ENCODE results near the gene NDUFAB1.
"Not testable (repeated sequence)": the region's sequence is repeated elsewhere in the genome, so short reads cannot be mapped to it uniquely, and the experiment has no call there.

Gene NDUFAB1

GRCh38 chr16:23595951-23596720, at the start of gene NDUFAB1:
NDUFAB1 (minus strand) TSS chr16:23596316; CDS start chr16:23596290, 26 bp downstream.
- DNase-seq (ENCODE audit: low spot score): peak; percentile 91

GRCh38 chr16:23642246-23642774, 46.2 kb upstream of the NDUFAB1 start:
- DNase-seq (ENCODE audit: low spot score): no peak

- peak; percentile 87 for DNase-seq (ENCODE audit: low spot score)
Measured at GRCh38 chr16:23640931-23641765, 45.0 kb upstream of the NDUFAB1 start, which contains the start of the genes DCTN5 and PALB2. DCTN5 (plus strand) TSS chr16:23641466; CDS start chr16:23641543, 77 bp downstream. PALB2 (minus strand) TSS chr16:23641310; CDS start chr16:23641157, 153 bp downstream.

- DNase-seq (ENCODE audit: low spot score): no peak
Measured at GRCh38 chr16:23640615-23640930, 44.5 kb upstream of the NDUFAB1 start.

GRCh38 chr16:23635958-23636357, 39.8 kb upstream of the NDUFAB1 start:
- DNase-seq (ENCODE audit: low spot score): no peak

- no peak for DNase-seq (ENCODE audit: low spot score)
Measured at GRCh38 chr16:23634461-23635036, 38.4 kb upstream of the NDUFAB1 start.

GRCh38 chr16:23631874-23632273, 35.8 kb upstream of the NDUFAB1 start:
- DNase-seq (ENCODE audit: low spot score): not testable (repeated sequence)

- no peak for DNase-seq (ENCODE audit: low spot score)
Measured at GRCh38 chr16:23629516-23629915, 33.4 kb upstream of the NDUFAB1 start.

GRCh38 chr16:23624092-23624491, 28.0 kb upstream of the NDUFAB1 start:
- DNase-seq (ENCODE audit: low spot score): no peak

- DNase-seq (ENCODE audit: low spot score): no peak
Measured at GRCh38 chr16:23615805-23616204, 19.7 kb upstream of the NDUFAB1 start.

GRCh38 chr16:23611936-23612335, 15.8 kb upstream of the NDUFAB1 start:
- DNase-seq (ENCODE audit: low spot score): no peak

- DNase-seq (ENCODE audit: low spot score): not testable (repeated sequence)
Measured at GRCh38 chr16:23610905-23611304, 14.8 kb upstream of the NDUFAB1 start.

GRCh38 chr16:23609929-23610328, 13.8 kb upstream of the NDUFAB1 start:
- no peak for DNase-seq (ENCODE audit: low spot score)

- DNase-seq (ENCODE audit: low spot score): no peak
Measured at GRCh38 chr16:23608194-23608593, 12.1 kb upstream of the NDUFAB1 start.

- DNase-seq (ENCODE audit: low spot score): no peak
Measured at GRCh38 chr16:23607726-23608125, 11.6 kb upstream of the NDUFAB1 start.

GRCh38 chr16:23597003-23597756, 1.1 kb upstream of the NDUFAB1 start:
- DNase-seq (ENCODE audit: low spot score): peak; percentile 19

- DNase-seq (ENCODE audit: low spot score): no peak
Measured at GRCh38 chr16:23595246-23595950, 718 bp downstream of the NDUFAB1 start.

GRCh38 chr16:23594186-23594585, 1.9 kb downstream of the NDUFAB1 start:
- DNase-seq (ENCODE audit: low spot score): no peak

- no peak for DNase-seq (ENCODE audit: low spot score)
Measured at GRCh38 chr16:23590181-23590580, 5.9 kb downstream of the NDUFAB1 start.

GRCh38 chr16:23587726-23588125, 8.4 kb downstream of the NDUFAB1 start:
- no peak for DNase-seq (ENCODE audit: low spot score)
